GM18498 (cell line): ENCODE results near the gene ATP9B.

ENCODE experiments used
- ATAC-seq: cut with Tn5 transposase; IDR thresholded peaks from one replicate; pipeline ENCODE4 v1.9.1; 2021; ENCODE audit warnings: mild to moderate bottlenecking, moderate library complexity; ENCODE audit not compliant: unreplicated experiment

ATP9B gene

DNA sequence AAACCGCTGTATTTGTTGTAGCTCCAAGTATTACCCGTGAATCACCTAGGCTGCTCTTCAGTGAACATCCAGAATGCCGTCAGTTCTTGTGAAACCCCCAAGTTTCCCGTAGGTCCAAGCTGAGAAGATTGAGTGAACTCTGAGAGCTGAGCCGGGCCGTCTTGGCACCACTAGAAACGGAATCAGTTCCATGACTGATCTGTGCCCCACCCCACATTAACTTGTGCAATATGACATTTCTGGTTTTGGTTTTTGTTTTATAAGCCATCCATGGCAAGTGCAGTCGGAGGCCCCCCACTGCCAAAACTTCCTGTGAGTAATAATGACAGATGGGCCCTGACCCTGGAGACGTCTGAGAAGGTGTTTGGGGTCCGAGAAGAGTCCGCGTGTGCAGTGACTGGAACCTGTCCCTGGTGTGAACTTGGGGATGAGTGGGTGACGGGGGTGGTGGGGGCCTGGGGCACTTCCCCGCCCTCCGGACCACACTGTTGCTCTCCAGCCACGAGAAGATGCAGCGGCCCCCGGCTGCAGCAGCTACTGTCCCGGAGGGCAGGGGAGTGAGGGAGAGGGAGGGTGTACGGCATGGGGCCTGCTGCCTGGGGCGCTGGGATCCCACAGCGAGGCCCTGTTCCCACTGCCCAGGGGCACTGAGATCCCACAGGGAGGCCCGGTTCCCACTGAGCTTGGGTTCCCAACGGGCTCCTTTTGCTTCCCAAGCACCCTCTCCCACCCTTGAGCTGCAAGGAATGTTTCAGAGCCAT is 353.0 kb downstream of the ATP9B start:
- ATAC-seq = peak; percentile 83

DNA sequence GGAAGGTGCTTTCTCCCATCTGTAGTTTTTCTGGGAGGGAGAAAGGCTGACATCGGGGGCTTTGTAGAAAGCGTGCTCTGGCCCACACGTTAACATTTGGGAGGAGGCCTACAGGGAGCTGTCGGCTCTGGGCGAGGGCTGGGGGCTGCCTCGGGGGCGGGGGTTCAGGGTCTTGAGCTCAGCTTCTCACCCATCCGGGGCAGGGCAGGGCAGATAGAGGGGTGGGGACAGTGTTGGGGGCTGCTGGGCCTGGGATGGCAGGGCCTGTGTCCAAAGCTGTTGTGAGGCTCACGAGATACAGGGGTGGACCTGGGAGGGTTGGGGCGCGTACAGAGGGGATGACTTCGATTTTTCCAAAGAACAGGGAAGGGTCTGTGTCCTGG is 353.6 kb downstream of the ATP9B start:
- no peak for ATAC-seq

DNA sequence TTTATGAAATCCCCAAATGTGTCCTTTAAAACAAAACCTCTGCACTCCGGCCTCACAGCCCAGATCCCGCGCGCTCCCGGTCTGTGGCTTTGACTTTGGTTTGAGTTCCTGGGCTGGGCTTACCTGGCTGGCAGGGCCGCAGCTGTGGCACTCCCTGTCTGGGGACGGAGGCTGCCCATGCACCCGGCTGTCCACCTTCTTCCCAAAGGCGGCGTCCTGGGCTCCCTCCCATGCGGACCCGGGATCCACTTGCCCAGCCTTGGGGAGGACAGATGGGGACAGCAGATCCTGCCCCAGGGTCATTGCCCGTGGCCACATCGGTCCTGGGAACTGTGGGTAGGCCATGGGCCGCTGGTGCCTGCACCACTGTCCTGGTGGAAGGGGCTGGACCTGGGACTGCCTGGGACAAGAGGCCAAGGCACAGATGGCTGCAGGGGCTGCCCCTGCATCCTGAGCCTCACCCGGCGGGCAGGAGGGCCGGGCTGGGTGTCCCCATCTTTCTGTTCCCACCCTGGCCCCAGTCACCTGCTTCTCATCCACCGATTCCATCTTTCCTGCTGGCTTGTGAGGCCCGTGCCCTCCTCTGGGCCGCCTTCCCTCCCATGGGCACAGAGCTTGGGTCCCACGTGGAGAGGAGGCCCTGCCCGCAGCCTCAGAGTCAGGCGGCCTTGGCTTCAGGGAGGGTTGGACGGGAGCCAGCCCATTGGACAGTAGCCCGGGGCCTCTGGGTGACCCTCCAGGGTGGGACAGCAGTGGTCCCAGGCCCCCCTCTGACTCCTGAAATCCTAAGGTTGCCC is 354.2 kb downstream of the ATP9B start:
- no peak for ATAC-seq

DNA sequence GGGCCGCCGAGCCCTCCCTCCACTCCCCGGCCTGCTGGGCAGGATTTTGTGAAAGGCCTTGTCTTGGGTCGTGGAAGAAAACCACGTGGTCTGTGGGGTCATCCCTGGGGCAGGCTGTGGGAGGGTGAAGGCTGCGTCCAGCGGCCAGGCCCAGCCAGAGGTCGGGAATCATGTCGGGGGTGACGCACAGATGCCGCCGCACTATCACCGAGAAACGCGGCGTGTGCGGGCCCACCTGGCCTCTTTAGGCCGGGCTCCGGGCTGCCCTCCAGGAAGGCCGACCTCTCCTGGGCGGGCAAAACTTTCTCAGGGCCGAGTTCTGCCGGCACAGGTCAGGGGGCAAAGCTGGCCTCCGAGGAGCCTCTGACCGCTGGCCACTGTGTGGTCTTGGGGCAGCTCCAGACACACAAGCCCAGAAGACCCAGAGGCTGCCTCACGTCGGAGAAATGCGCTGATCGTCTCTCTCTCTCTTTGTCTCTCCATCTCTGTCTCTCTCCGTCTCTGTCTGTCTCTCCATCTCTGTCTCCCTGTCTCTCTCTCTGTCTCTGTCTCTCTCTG is 354.9 kb downstream of the ATP9B start:
- ATAC-seq = no peak

DNA sequence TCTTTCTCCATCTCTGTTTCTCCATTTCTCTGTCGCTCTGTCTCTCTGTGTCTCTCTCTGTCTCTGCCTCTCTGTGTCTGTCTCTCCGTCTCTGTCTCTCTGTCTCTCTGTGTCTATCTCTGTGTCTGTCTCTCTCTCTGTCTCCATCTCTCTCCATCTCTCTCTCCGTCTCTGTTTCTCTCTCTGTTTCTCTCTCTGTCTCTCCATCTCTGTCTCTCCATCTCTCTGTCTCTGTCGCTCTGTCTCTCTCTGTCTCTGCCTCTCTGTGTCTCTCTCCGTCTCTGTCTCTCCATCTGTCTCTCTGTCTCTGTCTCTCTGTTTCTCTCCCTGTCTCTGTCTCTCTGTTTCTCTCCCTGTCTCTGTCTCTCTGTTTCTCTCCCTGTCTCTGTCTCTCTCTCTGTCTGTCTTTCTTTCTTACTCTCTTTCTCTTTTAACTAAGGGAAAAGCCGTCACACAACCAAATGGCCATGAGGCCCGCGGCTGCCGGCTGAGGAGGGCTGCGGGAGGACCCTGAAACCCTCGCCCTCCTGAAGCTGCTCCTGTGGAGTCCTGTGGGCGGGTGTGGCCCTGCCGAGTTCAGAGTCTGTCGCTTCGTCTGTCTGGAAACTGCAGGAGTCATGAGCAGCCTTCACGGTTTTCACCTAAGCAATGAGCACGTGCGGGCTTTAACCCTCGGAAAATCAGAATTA is 355.8 kb downstream of the ATP9B start:
- ATAC-seq = no peak

DNA sequence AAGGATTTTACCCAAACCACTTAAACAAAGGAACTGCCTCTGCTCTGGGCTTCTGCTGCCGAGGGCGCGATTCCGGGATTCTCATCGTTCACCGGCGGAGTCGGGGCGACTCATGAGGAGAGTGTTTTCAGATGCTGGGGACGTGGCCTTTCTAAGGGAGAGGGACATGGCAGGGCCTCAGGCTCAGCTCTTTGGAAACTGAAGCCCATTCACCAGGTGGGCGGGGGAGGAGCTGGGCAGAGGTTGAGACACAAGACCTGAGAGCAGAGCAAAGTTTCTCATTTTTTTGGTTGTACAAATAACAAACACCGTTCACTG is 356.3 kb downstream of the ATP9B start:
- ATAC-seq = no peak

DNA sequence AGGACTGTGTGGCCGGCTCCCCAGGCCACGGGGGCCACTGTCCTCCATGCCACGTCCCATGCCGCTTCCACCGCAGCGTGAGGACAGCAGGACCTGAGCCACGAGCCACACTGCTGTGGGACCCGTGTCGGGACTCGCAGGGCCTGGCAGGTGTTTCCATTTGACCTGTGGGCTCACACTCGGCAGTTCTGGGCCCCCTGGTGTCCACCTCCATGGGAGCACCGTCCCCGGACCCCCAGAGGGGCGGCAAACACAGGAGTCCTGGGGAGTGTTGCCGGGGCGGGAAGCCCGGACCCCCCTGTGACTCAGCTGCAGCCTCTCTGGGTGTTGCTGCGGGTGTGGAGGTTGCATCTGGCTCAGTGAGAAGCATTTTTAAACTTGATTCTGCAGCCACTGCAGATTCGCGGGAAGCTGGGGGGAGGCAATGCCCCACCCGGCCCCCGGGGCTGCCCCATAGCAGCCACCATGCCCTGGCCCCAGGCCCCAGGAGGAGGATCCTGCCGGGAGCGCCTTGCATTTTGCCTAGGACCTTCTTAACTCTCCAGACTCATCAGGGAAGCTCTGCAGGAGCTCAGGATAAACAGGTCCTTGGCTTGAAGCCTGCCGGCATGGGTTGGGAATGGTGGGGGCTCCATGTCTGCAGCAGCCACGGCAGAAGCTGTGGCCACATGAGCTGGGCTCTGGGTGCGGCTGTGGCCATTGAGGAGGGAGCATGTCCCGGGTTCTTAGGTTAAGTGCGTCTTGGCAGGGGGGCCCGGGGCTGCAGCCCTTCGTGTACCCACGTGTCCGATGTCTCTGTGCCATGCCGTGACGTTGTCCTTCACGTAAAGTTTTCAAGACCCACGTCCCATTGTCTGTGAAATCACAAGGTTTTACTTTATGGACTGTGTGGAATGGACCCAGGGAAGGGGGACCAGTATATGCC is 357.4 kb downstream of the ATP9B start:
- ATAC-seq = no peak

DNA sequence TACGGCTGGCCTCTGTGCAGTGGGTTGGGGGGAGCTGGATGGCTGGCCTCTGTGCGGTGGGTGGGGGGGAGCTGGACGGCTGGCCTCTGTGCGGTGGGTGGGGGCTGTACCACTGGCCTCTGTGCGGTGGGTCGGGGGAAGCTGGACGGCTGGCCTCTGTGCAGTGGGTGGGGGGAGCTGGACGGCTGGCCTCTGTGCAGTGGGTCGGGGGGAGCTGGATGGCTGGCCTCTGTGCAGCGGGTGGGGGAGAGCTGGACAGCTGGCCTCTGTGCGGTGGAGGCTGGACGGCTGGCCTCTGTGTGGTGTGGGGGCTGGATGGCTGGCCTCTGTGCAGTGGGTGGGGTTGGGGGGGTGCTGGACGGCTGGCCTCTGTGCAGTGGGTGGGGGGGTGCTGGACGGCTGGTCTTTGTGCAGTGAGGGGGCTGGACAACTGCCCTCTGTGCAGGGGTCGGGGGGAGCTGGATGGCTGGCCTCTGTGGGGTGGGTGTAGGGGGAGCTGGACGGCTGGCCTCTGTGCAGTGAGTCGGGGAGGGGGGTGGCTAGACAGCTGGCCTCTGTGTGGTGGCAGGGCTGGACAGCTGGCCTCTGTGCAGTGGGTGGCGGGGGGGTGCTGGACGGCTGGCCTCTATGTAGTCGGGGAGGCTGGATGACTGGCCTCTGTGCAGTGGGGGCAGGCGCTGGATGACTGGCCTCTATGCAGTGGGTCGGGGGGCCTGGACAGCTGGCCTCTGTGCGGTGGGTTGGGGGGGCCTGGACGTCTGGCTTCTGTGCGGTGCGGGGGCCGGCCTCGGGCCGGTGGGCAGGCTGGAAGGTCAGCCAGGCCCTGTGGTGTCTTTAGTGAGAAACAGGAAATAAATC is 358.4 kb downstream of the ATP9B start:
- no peak for ATAC-seq
